Activated T-cell treated with anti-CD3 and anti-CD28 coated beads for 48 hours (primary cell): ENCODE measurements around the gene RGS17.
"Not testable (repeated sequence)": the region's sequence is repeated elsewhere in the genome, so short reads cannot be mapped to it uniquely, and the experiment has no call there.

Source experiments
- DNase-seq: peaks from one replicate; pipeline ENCODE4 v3.0.0-alpha.2; 2020; ENCODE audit warnings: low read depth

Gene RGS17

DNA sequence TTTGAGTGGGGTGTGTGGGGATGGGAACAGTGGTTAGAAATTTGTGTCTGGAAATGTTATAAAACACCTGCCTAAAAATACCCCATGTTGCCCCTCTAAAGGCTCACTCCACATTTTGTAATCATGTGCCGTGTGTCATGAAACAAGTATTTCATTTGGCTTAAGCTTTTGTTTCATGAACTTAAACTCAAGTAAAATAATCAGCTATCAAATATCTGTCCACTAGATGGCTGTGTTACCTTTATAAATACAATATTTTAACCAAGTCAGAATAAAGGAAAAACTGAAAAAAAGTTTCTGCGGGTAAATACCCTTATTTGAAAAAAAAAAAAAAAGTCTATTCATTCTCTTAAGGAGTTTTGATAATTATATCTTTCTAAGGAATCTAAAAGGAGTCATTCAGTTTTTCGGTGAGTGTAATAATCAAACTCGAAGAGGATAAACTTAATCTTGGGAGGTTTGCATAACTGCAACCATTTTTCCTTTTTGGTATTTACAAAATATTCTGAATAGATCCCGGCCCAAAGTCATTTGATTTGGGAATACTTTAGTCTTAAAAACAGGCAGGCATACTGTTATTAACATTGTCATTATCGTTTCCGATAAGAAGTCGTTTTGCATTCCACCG, 98.7 kb downstream of the RGS17 start:
- no peak for DNase-seq

DNA sequence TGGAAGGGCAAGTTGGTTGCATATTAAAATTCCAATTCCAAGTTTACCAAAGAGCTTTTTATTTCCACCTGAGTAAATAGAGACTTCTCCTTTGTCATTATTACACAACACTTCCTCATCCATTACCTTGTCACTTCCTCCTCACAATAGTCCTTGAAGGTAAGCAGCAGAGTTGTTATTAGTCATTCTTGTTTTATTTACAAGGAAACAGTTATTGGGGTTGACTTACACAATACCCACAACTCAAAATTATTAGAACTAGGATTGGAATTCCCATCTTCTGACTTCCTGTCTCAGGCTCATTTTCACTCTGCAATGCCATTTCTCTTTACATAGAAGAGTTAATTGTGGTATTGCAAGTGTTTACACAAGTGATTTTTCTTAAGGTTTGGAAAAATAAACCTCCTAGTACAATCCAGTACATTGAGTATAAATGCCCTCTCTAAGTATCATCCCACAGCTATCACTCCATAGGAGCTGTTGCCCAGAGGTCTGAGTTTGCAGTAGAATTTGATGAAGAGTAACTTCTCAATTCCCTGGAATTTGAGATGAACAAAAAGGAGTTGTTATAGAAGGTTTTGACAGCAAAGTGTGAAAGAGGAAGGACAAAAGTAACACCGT, 99.6 kb downstream of the RGS17 start:
- no peak for DNase-seq

DNA sequence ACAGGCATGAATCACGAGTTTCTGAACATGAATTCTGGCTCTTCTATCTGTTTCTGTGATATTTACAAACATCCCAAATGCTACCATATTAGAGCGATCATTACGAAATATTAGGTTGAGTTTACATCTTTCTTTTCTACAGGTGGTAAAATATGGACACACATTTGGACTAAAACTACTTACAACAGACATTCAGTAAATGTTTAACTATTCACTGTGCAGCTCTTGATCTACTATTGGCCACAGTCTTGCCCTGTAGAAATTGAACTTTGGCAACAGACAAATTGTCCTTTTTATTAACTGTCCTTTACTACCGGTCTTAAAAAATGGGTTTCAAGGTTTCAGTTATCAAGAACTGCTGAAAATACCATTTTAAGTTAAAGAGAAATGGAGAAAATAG, 102.1 kb downstream of the RGS17 start:
- DNase-seq, result no peak

DNA sequence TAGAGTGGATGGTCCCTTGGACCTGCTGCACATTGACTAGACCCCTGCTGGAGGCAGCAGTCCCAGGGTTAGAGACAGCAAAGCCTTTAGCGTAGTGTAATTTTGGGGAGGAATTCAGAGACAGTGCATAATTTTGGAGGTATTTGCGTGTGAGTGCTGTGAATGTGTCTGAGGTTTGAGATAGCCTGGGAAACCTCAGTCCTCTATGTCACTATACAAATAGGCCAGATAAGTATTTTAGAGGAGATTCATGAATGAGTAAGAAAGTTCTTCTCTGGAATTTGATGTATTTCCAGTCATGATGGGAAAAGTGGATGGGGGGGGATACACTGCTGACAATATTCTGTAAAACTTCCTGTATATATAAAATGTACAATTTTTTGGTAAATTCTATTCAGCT, 102.8 kb downstream of the RGS17 start:
- no peak for DNase-seq

DNA sequence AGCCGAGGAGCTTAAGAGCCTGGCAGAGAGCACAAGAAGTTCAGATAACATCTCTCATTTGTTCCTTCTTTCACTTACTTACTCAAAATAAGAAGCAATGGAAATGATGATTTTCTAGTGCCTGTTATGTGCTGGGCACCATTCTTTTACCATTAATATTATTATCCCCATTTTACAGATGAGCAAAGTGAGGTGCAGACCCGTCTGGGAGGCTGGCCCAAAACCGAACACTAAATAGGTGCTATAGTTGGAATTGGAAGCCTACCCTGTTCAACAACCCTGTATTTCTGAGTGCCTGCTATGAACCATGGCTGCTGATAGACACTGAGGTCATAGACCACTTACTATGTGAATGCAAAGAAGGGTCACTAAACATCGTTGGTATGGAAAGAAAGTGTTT, 103.6 kb downstream of the RGS17 start:
- DNase-seq, result no peak

DNA sequence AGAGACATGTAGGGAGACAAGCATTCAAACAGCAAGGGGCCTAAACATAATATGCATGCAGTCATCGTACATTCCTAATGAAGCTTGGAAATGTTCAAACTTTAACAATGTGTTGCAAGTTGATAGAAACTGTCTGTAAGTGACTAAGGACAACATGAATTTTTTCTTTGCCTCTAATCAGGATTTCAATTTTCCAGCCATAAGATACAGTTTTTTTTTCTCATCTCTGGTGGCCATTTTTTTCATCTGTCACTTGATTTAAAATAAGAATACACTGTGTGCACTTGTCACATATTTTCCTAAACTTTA, 106.4 kb downstream of the RGS17 start:
- no peak for DNase-seq

DNA sequence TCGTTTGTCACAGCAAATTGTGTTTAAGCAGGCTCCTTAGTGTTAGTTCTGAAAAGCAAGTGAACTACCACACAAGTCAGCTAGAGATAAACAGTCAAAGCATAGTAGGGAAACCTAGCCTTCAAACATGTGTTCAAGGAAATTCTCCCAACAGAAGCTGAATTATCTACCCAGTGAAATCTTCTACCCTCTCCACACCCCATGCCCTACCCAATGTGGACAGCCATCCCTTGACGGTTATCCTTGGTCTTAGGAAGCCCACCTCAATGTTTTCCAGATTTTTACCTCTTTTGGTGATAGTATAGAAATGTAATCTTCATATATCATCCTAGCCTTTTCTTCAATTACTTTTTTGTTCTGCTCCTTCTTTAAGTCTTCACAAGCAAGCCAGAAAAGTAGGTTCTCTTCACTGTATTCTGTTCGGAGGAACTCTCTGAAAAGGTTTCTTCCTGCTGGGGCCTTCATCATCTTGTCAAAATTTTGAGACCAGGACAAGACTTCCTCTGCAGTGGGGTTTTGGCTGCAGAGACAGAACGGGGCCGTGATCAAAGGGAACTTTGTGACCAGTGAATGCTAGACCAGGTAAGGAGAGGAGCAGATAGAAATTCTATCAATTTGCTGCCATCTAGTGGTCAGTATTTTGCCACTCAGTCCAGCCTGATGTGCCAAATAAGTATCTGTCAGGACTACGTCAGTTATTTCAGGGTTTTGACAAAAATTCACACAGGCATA, 106.9 kb downstream of the RGS17 start:
- no peak for DNase-seq

DNA sequence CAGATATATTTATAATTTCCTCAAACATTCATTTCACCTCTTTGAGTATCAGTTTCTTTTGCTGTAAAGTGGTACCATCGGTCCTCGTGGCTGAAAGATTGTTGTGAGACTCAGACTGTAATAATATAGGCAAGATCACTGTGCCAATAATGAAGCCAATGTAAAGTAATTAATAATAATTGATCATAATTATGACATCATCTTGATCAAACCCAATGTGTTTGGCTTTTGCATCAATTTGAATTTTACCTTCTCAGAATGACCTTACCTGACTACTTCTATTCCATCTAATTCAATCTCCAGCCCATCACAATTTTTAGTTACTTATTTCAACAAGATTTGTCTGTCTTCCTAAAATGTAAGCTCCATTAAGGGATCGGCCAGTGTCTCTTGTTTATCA, 112.7 kb downstream of the RGS17 start:
- no peak for DNase-seq

DNA sequence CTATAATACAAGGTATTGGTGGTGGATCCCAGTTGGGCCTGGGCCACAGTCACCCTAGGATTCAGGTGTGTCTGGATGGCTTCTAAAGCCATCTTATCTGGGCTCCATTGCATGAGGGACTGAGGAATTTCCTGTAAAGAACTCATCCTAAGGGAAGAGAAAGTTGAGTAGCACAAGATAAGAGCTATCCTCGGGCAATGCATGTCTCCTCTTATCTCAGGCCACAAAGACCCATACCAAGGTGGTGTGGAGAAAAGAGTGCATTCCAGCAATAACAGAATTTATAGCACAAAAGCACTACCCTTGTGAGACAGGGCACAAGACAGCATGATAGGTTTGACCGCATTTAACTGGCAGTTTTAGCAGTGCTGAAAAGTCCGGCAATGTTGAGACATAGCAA, 114.2 kb downstream of the RGS17 start:
- DNase-seq, result no peak

DNA sequence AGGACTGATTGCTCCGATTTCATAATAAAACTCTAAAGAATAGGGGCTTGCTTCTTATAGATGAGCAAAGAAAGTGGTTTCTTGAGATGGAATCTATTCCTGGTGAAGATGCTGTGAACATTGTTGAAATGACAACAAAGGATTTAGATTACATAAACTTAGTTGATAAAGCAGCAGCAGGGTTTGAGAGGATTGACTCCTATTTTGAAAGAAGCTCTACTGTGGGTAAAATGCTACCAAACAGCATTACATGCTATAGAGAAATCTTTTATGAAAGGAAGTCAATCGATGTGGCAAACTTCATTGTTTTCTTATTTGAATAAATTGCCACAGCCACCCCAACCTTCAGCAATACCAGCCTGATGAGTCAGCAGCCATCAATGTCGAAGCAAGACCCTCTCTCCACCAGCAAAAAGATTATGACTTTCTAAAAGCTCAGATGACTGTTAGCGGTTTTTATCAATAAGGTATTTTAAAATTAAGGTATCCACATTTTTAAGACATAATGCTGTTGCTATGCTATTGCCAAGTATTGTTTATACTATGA, 115.9 kb downstream of the RGS17 start:
- no peak for DNase-seq

DNA sequence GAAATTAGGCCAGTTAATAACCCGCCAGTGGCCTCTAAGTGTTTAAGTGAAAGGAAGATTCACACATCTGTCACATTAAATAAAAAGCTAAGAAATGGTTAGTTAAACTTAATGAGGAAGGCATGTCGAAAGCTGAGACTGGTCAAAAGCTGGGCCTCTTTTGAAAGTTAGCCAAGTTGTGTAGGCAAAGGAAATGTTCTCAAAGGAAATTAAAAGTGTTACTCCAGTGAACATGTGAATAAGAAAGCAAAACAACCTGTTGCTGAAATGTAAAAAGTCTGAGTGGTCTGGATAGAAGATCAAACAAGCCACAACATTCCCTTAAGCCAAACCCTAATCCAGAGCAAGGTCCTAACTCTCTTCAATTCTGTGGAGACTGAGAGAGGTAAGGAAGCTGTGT, 117.6 kb downstream of the RGS17 start:
- DNase-seq, result no peak

DNA sequence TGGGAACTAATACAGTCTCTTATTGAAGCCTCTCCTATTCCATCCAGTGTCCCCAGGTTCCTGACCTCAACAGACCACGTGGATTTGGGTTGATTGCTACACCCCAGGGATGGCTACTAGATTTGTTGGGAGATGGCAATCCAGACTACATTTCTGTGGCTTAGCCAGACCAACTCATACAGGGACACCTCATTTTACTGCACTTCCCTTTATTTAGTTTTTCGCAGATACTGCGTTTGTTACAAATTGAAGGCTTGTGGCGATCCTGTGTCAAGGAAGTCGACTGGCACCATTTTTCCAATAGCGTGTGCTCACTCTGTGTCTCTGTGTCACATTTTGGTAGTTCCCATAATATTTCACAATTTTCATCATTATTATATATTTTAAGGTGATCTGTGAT, 118.2 kb downstream of the RGS17 start:
- DNase-seq, result no peak

DNA sequence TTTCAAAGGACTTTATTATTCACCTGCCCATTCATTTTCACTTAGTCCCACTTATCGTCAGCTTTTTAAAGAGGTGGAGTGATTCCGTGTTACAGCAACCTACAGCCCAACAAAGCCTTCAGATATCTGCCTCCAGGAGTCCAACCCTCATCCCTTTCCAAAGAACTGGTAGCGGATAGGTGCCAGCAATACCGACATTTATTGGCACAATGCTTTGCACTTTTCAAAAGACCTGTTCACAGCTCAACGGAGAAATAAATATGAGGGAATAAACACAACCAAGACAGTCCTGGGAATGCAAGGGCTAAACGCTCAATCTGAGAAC, 127.8 kb downstream of the RGS17 start:
- no peak for DNase-seq

DNA sequence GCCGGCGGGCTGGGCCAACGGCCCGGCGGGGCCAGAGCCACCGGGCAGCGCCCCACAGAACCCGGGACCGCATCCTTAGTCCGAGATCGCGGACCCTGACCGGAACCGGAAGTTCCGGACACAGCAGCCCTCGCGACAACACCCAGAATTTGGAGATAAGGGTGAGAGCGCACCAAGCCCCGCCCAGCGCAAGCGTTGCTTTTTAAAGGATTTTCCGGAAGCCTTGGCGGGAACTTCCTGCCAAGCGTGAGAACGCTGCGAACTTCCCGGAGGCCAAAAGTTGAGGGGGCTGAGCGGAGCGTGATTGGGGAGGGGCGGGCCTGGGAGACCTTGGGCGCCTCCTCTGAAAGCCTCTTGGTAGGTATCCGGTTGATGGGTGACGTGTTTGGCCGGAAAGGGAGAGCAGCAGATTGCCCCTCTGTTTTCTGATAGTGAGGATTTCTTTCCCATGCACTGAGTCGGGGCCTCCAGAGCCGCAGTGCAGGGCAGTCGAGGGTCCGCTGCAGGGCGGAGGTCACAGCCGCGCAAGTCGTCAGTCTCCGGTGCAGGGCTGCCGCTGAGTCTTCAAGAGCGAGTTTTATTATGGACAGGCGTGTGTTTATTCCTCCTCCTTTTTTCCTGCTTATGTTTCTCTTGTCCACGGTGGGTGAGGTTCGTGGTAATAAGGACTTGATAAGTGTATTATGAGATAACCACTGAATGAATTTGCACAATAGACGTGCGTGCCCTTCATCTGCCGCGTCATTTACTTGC, 128.3 kb downstream of the RGS17 start, which contains the start of gene MTRF1L:
Gene MTRF1L, minus strand, starts transcription at position 97 of the 753 bp plus-strand sequence. Its CDS starts 24 bp downstream, at position 73.
- DNase-seq, result peak; percentile 87

DNA sequence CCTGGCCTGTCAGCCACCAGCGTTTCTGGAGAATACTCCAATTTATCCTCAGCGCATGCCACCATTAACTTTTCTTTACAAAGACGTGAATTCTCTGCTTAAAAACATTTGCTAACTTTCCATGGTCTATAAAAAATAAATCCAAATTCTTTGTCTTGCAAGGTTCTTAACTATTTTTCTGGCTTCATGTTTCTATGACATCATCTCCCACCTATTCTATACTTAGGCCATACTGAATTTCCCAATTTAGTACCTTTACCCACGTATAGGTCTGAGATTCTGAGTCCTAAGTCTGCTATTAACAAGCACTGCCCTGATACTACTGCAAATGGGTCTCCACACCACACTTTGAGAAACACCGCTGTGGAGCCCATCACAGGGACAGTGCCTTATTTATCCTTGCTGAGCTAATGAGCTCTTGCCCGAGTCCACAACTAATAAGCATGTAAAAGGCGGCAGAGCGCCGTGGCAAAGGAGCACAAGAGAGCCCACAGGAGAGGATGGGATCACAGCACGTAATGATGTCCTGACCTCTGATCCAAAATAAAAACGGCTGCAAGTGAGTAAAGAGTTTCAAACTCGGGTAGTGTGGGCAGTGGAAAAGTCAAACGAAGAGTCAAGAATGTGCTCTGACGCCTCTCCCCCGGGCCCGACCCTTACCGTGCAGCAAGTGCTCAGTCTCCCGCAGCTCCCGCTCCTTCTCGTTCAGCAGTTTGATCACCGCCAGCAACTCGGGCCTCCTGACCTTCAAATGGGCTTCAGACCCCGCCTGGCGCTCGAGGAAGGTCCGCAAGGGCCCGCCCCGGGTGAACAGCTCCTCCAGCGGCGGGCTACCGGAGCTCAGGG, 129.1 kb downstream of the RGS17 start:
- DNase-seq, result no peak

DNA sequence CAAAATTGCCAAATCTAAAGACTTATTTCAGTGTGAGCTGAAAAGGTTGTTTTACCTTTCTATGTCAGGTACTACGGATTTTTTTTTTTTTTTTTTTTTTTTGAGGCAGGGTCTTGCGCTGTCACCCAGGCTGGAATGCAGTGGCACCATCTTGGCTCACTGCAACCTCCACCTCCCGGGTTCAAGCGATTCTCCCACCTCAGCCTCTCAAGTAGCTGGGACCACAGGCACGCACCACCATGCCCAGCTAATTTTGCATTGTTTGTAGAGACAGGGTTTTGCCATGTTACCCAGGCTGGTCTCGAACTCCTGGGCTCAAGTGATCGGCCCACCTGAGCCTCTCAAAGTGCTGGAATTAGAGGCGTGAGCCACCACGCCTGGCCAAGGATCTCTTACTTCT, 130.3 kb downstream of the RGS17 start:
- DNase-seq, result not testable (repeated sequence)

DNA sequence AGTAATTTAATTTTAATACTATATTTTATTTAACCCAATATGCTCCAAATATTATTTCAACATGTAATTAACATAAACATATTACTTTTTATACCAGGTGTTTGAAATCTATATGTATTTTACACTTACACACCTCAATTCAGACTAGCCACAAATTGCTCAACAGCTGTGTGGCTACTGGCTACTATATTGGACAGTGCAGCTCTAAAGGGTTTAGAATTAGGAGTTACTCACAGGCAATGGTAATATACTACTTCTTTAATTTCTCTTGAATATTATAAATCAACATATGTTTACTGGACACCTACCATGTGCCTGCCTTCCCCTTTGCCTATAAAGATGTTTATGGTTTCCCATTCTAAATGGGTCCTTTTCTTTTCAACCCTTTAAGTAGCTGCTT, 130.8 kb downstream of the RGS17 start:
- DNase-seq, result no peak

DNA sequence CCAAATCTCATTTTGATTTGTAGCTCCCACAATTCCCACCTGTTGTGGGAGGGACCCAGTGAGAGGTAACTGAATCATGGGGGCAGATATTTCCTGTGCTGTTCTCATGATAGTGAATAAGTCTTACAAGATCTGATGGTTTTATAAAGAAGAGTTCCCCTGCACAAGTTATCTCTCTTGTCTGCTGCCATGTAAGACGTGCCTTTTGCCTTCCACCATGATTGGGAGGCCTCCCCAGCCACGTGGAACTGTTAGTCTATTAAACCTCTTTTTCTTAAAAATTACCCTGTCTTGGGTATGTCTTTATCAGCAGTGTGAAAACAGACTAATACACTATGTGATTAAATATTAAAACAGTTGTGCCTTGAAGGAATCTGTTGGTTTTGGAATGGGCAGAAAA, 131.5 kb downstream of the RGS17 start:
- not testable (repeated sequence) for DNase-seq

DNA sequence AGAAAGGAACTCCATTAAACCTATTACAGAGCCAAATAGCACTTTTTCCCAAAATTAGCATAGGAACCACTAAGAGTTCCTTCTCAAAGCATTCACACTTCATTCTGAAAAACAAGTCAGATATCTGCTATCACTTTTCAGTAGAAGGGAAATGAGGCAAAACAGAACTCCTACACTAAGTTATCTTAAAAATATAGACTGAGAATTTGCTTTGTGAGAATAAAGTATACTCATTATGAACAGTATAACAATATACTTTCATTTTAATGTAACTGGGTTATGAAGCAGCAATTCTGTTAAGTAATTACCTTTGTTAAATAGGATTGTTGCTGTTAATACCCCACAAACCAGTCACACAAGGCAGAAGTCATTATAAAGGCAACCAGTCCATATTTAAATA, 137.2 kb downstream of the RGS17 start:
- DNase-seq, result no peak

DNA sequence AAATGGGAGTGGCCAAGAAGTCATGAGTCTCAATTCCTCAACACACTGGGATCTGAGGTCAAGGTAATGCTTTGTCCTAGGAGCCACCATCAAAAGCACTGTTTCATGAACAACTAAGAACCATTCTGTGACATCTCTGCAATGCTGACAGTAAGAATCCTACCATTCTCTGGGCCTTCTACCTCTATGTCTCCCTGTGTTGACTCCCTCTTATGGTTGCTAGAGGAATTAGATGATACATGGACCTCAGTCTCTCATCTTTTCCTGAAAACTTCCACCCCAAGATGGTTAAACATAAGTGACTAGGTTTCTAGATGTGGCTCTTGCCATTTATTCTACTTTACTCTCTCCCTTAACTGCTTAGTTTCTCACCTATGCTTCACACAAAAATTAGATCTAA, 137.7 kb downstream of the RGS17 start:
- no peak for DNase-seq

DNA sequence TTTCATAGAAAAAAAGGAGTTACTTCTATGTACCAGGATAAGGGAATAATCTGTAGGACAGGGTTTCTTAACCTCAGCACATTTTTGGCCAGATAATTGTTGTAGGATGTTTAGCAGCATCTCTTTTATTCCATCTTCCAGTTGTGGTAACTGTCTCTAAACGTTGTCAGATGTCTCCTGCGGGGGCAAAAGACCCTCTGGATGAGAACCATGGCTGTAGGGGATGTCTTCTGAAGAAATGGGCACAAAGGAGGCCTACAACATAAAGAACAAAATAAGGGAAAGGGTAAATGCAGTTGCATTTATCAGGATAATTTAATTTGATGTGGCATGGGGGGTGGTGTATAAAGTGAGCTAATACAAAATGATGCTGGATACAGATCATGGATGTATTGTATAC, 144.1 kb downstream of the RGS17 start:
- DNase-seq, result no peak

DNA sequence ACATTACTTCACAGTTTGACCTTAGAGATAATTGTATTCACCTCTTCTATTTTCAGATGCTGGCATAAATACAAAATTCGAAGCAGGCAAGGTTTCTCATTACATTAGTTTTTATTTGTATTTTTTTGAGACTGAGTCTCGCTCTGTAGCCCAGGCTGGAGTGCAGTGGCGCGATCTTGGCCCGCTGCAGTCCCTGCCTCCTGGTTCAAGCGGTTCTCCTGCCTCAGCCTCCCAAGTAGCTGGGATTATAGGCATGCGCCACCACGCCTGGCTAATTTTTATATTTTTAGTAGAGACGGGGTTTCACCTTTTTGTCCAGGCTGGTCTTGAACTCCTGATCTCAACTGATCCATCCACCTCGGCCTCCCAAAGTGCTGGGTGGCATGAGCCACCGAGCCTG, 145.8 kb downstream of the RGS17 start:
- not testable (repeated sequence) for DNase-seq
